Measurements from ENCODE around the gene NES. TPM values are rescaled to one million over a fixed set of nuclear protein-coding genes. Genes with fewer than 3 reads are reported as not detected.

NES gene
- total and polyA plus RNA-seq, 10 donors = 4.3 to 146 (median 52.3) TPM

- intact Hi-C loops (cut with DNase I; ENCODE audit: low total_unique reads) = no loop called here
- peaks cover 0 to 16% (median 0%) of the 10 kb centered on the region in 6 donors for H3K36me3 ChIP-seq
- H3K9me3 ChIP-seq = no peaks in the 10 kb centered on the region
- TF ChIP-seq POLR2A (IDR thresholded peaks at IDR 0.05) (no peak), POLR2AphosphoS5 (IDR thresholded peaks at IDR 0.05) (peak; percentile 62 to 73 (median 65)), CTCF (IDR thresholded peaks at IDR 0.05 in 8 of 11, conservative IDR thresholded peaks at IDR 0.05 in 3 of 11) (no peak)
- H3K4me1 ChIP-seq = peaks cover 41 to 98% (median 79%) of the 10 kb centered on the region in 6 donors
- H3K27ac ChIP-seq = peak overlapping the region; percentile 74 to 87 (median 79)
- peaks cover 0 to 7% (median 0%) of the 10 kb centered on the region in 7 donors for H3K27me3 ChIP-seq (replicated peaks in 1 of 7)
- no peak for DNase-seq
- 74 to 89% (median 78%) methylated on average over 9 of the region's 9 CpGs for WGBS, 5 donors
- H3K4me3 ChIP-seq = no peak overlapping the region
Measured at GRCh38 chr1:156666862-156667609, 10.2 kb downstream of the NES start.

DNA sequence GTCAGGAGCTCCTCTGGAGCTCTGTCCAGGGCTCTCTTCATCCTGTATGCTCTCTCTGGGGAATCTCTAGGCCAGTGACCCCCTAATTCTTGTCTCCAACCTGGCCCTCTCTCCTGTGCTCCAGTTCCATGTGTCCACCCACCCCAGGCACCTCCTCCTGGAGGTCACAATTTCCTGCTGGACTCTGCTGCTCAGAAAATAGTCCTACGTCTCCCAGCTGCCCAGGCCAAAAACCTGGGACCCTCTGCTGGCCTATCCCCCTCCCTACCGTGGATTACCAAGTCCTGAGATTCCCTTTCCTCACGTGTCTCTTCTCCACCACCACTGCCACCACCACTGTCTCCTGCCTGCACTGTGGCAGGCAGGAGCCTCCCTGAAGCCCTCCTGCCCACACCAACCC, 11.7 kb downstream of the NES start:
- no peak for DNase-seq
- Histone ChIP-seq H3K4me1 (peaks cover 54 to 100% (median 87%) of the 10 kb centered on the region in 6 donors), H3K27ac (peak overlapping the region; percentile 53 to 87 (median 79)), H3K9me3 (no peaks in the 10 kb centered on the region), H3K36me3 (peaks cover 0 to under 1% (median 0%) of the 10 kb centered on the region in 6 donors), H3K4me3 (no peak overlapping the region), H3K27me3 (replicated peaks in 1 of 7) (peaks cover 0 to 2% (median 0%) of the 10 kb centered on the region in 7 donors)
- 58 to 75% (median 64%) methylated on average over 3 of the region's 3 CpGs for WGBS, 5 donors
- TF ChIP-seq POLR2AphosphoS5 (IDR thresholded peaks at IDR 0.05) (no peak), CTCF (IDR thresholded peaks at IDR 0.05 in 8 of 11, conservative IDR thresholded peaks at IDR 0.05 in 3 of 11) (no peak), POLR2A (IDR thresholded peaks at IDR 0.05) (no peak)
- intact Hi-C loops (cut with DNase I; ENCODE audit: low total_unique reads) = no loop called here

DNA sequence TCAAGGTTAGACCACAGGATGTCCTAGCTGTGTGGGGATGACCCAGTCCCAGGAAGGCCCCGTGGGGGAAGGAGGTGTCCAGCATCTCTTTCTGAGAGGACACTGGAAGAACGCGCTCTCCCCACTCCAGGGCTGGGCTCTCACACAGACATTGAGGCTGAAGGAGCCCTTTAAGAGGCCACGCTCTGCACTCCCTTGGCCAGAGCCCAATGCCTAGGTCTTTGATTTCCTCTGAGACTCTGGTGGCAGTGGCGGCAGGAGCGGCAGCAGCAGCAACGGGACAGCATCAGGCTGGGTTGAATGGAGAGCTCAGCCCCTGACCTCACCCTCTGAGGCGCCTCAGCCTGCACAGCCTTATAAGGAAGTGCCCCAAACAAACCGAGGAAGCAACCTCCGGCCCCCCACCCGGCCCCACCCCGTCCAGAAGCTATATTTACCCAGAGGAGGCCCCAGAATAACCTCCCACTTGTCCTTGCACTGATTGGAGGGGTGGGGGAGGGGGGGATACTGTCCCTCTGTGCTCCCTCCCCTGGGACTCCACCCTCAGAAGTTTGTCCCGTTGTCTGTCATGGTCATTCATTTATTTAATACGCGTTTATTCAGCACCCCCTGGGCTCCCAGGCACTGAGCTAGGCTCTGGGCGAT, 12.3 kb downstream of the NES start:
- no peaks in the 10 kb centered on the region for H3K27me3 ChIP-seq (replicated peaks in 1 of 7)
- TF ChIP-seq CTCF (IDR thresholded peaks at IDR 0.05 in 8 of 11, conservative IDR thresholded peaks at IDR 0.05 in 3 of 11) (no peak), POLR2A (IDR thresholded peaks at IDR 0.05) (no peak), POLR2AphosphoS5 (IDR thresholded peaks at IDR 0.05) (peak in 1 of 3 donors; percentile 51)
- no peaks in the 10 kb centered on the region for H3K9me3 ChIP-seq
- H3K27ac ChIP-seq = peak overlapping the region; percentile 53 to 87 (median 79)
- intact Hi-C loops (cut with DNase I; ENCODE audit: low total_unique reads) = no loop called here
- no peaks in the 10 kb centered on the region for H3K36me3 ChIP-seq
- 25 to 30% (median 25%) methylated on average over 12 to 16 of the region's 16 CpGs for WGBS, 5 donors
- no peak for DNase-seq
- peaks cover 57 to 100% (median 89%) of the 10 kb centered on the region in 6 donors for H3K4me1 ChIP-seq
- peak overlapping the region in 1 of 8 donors; percentile 12 for H3K4me3 ChIP-seq

Measured in spleen (tissue), 11 donors.